ENCODE data around the gene MPP1.

The MPP1 gene

GRCh38 chrX:154734061-154734781 lies 71.1 kb downstream of the MPP1 start:
- no peak for FAIRE-seq
- DNase-seq (ENCODE audit: insufficient read length, low spot score) = no peak

- no peak for DNase-seq (ENCODE audit: insufficient read length, low spot score)
- FAIRE-seq = no peak
Observed at GRCh38 chrX:154733066-154733425, 72.2 kb downstream of the MPP1 start.

- no peak for FAIRE-seq
- no peak for DNase-seq (ENCODE audit: insufficient read length, low spot score)
Observed at GRCh38 chrX:154732421-154733065, 72.7 kb downstream of the MPP1 start.

DNA sequence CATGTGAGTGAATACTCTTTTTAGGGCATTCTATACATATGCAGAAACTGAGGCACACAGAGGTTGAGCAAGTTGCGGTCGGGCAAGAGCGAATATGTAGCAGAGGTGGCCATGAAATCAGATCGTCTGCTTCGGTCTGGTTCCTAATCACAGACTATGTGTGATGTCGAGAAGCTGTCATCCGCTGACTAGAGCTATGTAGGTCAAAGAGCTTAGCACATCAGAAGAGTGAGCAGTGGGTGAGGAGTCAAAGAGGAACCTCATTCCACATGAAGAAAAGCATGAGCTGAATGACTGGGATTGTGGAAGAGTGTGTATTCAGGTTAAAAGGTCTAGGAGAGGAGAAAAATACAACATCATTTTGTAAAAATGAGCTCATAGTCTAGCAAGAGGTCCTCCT lies 73.4 kb downstream of the MPP1 start:
- no peak for FAIRE-seq

DNA sequence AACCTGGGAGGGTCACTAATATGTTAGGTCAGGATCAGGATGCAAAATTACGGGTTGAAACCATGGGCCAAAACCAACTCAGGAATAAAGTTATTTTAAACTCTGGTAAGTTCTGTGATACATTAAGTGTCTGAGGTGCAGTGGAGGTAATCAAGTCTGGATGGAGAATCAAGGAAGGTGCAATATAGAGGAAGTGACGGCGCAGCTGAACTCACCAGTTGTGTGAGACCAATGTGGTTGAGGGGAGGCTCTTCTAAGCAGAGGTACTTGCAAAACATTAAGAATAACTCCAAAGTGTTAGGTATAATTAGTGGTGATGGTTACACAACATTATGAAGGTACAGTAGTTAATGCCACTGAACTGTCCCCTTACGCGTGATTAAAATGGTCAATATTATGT lies 74.1 kb downstream of the MPP1 start:
- FAIRE-seq = no peak
- no peak for DNase-seq (ENCODE audit: insufficient read length, low spot score)

More for the DNA sequence above, 73.4 kb downstream of the MPP1 start:
- no peak for DNase-seq (ENCODE audit: insufficient read length, low spot score)

DNA sequence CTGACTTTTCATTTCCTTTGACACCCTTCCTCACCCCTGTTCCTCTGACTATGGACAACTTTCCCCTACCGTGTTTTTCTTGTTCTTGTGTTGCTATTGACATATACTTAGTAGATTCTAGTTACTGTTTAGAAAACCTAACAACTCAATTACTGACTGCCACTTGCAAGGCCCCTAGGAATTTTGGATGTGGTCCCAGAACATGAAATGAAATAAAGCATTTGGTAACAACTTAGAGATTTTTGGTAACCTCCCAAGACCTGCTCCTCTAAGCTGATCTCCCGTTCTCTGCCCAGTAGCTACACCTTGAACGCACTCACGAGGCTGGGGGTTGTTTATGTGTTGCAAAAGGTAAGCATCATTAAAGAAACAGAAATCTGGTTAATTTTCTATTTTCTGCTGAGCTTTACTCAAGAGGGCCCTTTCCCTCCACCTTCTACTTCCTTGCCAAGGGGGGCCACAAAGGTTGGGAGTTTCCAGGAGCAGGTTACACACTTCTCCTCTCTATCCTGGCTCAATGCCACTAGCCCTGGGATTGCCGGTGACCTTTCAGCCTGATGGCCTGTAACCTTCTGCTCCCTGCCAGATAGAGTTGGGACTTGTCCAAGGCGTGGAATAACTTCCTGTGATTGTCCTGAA lies 74.9 kb downstream of the MPP1 start:
- DNase-seq (ENCODE audit: insufficient read length, low spot score) (no peak), FAIRE-seq (no peak)

GRCh38 chrX:154729439-154729838 lies 75.8 kb downstream of the MPP1 start:
- DNase-seq (ENCODE audit: insufficient read length, low spot score) (no peak), FAIRE-seq (no peak)
